ENCODE measurements around the gene HADHB.

The HADHB gene

GRCh38 chr2:26337298-26337697, 92.6 kb downstream of the HADHB start:
- DNase-seq, result no peak
- Histone ChIP-seq H3K27me3 (replicated peaks) (no peaks in the 10 kb centered on the region), H3K36me3 (replicated peaks) (no peaks in the 10 kb centered on the region), H3K4me3 (ENCODE audit: low read depth, low read length) (no peak overlapping the region), H3K27ac (no peak overlapping the region)
- TF ChIP-seq, protein P1, sequence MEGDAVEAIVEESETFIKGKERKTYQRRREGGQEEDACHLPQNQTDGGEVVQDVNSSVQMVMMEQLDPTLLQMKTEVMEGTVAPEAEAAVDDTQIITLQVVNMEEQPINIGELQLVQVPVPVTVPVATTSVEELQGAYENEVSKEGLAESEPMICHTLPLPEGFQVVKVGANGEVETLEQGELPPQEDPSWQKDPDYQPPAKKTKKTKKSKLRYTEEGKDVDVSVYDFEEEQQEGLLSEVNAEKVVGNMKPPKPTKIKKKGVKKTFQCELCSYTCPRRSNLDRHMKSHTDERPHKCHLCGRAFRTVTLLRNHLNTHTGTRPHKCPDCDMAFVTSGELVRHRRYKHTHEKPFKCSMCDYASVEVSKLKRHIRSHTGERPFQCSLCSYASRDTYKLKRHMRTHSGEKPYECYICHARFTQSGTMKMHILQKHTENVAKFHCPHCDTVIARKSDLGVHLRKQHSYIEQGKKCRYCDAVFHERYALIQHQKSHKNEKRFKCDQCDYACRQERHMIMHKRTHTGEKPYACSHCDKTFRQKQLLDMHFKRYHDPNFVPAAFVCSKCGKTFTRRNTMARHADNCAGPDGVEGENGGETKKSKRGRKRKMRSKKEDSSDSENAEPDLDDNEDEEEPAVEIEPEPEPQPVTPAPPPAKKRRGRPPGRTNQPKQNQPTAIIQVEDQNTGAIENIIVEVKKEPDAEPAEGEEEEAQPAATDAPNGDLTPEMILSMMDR (IDR thresholded peaks at IDR 0.05; ENCODE audit: low read depth, low read length, missing control alignments), result no peak
- in situ Hi-C loops (cut with HindIII; ENCODE audit: low pct_ligation_motif_present, low sequenced_read_pairs), result no loop called here

Data from brain microvascular endothelial cell (primary cell).